ENCODE results near the gene CYP1B1.
"Not testable (repeated sequence)": the region's sequence is repeated elsewhere in the genome, so short reads cannot be mapped to it uniquely, and the experiment has no call there.

The CYP1B1 gene

DNA sequence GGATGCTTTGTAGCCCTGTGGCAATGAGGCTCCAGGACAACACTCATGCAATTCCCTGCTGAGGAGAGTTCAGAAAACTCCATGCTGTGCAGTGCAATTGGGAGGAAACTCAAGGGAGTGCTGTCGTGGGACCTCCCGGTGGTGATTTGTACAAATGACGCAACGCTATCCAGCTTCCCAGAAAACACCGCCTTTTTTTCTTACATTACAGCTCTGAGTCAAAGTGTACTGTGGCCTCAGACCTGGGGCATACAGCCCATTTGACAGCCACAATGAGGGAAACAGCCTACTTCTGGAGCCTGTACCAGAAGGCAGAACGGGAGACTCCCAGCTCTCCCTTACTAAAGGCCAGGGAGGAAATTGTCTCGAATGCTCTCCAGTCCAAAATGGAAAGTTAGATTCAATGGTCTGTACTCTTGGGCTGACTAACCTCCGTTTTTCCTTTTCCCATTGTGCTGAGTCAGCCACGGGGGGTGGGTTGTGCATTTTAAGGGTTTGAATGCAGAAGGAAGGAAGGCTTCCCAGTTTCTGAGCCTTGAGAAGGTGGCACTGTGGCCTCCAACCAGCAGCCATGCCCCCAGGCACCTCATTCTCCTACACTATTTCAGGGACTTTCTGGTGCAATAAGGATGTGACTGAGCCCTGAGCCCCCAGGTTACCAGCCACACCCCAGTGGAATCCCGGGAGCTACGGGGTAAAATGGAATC lies 16.4 kb upstream of the CYP1B1 start:
- no peaks in the 10 kb centered on the region for H3K9me3 Mint-ChIP-seq
- no peaks in the 10 kb centered on the region for H3K36me3 Mint-ChIP-seq (ENCODE audit: low read depth)
- H3K4me3 Mint-ChIP-seq, result no peak overlapping the region
- H3K27ac Mint-ChIP-seq, result no peak overlapping the region
- peaks cover 14% of the 10 kb centered on the region for H3K4me1 Mint-ChIP-seq (ENCODE audit: low read depth)
- peaks cover 45% of the 10 kb centered on the region for H3K27me3 Mint-ChIP-seq

DNA sequence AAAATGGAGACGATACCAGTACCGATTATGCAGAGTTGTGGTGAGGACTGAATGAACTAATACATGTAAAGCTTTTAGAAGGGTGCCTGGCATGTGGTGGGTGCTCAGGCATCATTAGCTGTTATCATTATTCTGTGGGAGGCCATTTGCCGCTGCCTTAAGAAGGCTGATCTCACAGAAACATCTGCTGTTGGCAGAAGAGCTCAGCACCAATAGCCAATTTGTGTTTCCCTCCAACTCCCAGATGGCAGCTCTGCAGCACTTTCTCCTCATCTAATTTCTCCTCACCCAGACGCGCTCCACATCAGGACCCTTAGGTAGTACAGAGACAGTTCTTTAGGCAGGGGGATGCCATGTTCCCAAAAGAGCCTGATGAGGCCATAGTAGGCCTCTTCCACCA lies 15.8 kb upstream of the CYP1B1 start:
- Mint-ChIP-seq H3K27ac (no peak overlapping the region), H3K4me3 (no peak overlapping the region), H3K27me3 (peaks cover 46% of the 10 kb centered on the region), H3K9me3 (no peaks in the 10 kb centered on the region), H3K4me1 (ENCODE audit: low read depth) (peaks cover 12% of the 10 kb centered on the region), H3K36me3 (ENCODE audit: low read depth) (no peaks in the 10 kb centered on the region)

DNA sequence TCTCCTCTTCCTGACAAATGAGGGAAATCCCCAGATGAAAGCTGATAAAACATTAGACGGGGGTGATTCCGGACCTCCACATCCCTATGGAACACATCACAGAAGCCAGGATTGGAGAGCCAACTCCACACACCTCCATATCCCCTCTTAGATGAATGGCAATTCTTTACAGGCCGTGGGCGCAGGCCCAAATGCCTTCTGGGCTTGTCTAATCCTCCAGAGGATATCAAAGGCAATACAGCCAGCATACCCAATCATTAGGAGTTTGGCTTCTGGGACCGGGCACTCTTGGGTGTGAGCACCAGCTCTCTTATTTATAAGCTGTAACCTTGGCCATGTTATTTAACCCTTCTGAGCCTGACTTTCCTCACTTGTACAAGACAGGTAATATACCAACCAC lies 15.0 kb upstream of the CYP1B1 start:
- peaks cover 45% of the 10 kb centered on the region for H3K27me3 Mint-ChIP-seq
- H3K36me3 Mint-ChIP-seq (ENCODE audit: low read depth), result no peaks in the 10 kb centered on the region
- peaks cover 4% of the 10 kb centered on the region for H3K4me1 Mint-ChIP-seq (ENCODE audit: low read depth)

DNA sequence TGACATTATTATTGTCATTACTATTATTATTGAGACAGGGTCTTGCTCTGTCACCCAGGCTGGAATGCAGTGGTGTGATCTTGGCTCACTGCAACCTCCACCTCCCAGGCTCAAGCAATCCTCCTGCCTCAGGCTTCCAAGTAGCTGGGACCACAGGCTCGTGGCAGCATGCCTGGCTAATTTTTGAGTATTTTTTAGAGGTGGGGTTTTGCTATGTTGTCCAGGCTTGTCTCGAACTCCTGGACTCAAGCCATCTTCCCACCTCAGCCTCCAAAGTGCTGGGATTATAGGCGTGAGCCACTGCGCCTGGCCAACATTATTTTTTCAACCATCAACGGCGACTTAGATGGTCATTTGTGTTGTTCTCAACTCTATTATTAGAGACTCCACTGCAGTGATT lies 14.3 kb upstream of the CYP1B1 start:
- H3K9me3 Mint-ChIP-seq; H3K4me1 Mint-ChIP-seq (ENCODE audit: low read depth); H3K36me3 Mint-ChIP-seq (ENCODE audit: low read depth); H3K4me3 Mint-ChIP-seq; H3K27ac Mint-ChIP-seq: not testable (repeated sequence)
- H3K27me3 Mint-ChIP-seq, result peaks cover 47% of the 10 kb centered on the region

More for the DNA sequence above, 15.0 kb upstream of the CYP1B1 start:
- Mint-ChIP-seq H3K4me3 (no peak overlapping the region), H3K27ac (no peak overlapping the region), H3K9me3 (no peaks in the 10 kb centered on the region)

DNA sequence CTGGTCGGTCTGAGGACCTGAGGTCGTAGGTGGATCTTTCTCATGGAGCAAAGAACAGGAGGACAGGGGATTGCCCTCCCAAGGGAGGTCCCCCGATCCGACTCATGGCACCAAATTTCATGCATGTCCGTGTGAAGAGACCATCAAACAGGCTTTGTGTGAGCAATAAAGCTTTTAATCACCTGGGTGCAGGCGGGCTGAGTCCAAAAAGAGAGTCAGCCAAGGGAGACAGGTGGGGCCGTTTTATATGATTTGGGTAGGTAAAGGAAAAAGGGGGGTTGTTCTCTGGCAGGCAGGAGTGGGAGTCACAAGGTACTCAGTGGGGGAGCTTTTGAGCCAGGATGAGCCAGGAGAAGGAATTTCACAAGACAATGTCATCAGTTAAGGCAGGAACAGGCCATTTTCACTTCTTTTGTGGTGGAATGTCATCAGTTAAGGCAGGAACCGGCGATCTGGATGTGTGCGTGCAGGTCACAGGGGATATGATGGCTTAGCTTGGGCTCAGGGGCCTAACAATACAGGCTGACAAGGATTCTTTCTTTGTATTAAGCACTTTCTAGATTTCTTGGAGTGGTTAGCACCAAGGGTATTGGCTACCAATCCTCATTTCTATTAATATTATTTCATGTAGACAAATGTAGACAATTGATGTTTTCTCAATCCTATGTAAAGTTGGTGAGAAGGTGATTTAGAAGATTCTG lies 10.2 kb upstream of the CYP1B1 start:
- not testable (repeated sequence) for H3K36me3 Mint-ChIP-seq (ENCODE audit: low read depth); H3K4me1 Mint-ChIP-seq (ENCODE audit: low read depth); H3K27ac Mint-ChIP-seq; H3K4me3 Mint-ChIP-seq; H3K9me3 Mint-ChIP-seq
- peaks cover 54% of the 10 kb centered on the region for H3K27me3 Mint-ChIP-seq

DNA sequence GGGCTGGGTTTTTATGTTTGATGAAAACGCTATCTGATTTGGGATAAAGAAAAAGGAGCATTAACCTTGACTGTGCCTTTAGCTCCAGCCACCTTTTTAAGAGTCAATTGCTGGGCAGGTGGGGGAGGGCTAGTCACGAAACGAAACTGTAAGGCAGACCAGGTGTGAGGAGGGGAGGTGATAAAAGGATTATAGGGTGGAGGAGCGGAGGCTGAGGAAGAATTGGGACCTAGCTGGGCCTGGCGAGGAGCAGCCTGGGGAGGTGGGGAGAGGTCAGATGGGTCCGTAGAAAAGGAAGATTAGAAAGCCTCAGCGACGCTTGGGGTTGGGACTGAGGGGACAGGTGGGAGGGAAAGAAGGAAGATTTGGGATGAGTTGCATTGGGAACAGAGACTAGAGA lies 8.6 kb upstream of the CYP1B1 start:
- not testable (repeated sequence) for H3K4me3 Mint-ChIP-seq; H3K4me1 Mint-ChIP-seq (ENCODE audit: low read depth); H3K36me3 Mint-ChIP-seq (ENCODE audit: low read depth); H3K9me3 Mint-ChIP-seq; H3K27ac Mint-ChIP-seq
- peaks cover 60% of the 10 kb centered on the region for H3K27me3 Mint-ChIP-seq

DNA sequence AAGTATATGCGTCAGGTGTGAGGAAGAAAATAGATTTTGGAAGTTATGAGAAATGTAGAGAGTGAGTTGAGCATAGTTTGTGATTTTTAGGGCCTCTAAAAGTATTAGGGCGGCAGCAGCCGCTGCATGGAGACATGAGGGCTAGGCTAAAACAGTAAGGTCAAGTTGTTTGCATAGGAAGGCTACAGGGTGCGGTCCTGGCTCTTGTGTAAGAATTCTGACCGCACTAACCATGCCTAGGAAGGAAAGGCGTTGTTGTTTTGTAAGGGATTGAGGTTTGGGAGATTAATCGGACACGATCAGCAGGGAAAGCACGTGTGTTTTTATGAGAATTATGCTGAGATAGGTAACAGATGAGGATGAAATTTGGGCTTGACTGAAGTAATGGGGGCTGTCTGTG lies 6.8 kb upstream of the CYP1B1 start:
- H3K4me1 Mint-ChIP-seq (ENCODE audit: low read depth); H3K9me3 Mint-ChIP-seq; H3K4me3 Mint-ChIP-seq; H3K36me3 Mint-ChIP-seq (ENCODE audit: low read depth); H3K27ac Mint-ChIP-seq: not testable (repeated sequence)
- H3K27me3 Mint-ChIP-seq, result peaks cover 64% of the 10 kb centered on the region

DNA sequence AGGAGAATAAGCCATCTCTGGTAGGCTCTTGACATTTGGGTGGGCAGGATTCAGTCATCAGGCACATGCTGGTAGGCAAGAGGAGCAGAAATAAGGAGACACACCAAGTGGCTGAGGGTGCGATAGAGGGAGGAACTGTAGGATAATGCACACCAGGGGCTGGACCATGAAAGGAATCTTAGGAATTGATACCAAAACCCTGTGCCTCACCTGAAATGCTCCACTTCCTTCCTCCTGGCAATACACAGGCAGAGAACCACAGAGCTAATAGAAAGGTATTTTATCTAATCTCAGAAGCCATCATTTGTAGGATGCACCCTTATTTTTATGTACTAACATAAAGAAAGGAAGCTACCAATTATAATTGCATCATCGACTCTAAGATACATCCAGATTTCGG lies 4.4 kb upstream of the CYP1B1 start:
- no peaks in the 10 kb centered on the region for H3K9me3 Mint-ChIP-seq
- peaks cover 3% of the 10 kb centered on the region for H3K36me3 Mint-ChIP-seq (ENCODE audit: low read depth)
- H3K27ac Mint-ChIP-seq, result no peak overlapping the region
- H3K27me3 Mint-ChIP-seq, result peaks cover 53% of the 10 kb centered on the region
- no peak overlapping the region for H3K4me3 Mint-ChIP-seq
- H3K4me1 Mint-ChIP-seq (ENCODE audit: low read depth), result peaks cover 18% of the 10 kb centered on the region

DNA sequence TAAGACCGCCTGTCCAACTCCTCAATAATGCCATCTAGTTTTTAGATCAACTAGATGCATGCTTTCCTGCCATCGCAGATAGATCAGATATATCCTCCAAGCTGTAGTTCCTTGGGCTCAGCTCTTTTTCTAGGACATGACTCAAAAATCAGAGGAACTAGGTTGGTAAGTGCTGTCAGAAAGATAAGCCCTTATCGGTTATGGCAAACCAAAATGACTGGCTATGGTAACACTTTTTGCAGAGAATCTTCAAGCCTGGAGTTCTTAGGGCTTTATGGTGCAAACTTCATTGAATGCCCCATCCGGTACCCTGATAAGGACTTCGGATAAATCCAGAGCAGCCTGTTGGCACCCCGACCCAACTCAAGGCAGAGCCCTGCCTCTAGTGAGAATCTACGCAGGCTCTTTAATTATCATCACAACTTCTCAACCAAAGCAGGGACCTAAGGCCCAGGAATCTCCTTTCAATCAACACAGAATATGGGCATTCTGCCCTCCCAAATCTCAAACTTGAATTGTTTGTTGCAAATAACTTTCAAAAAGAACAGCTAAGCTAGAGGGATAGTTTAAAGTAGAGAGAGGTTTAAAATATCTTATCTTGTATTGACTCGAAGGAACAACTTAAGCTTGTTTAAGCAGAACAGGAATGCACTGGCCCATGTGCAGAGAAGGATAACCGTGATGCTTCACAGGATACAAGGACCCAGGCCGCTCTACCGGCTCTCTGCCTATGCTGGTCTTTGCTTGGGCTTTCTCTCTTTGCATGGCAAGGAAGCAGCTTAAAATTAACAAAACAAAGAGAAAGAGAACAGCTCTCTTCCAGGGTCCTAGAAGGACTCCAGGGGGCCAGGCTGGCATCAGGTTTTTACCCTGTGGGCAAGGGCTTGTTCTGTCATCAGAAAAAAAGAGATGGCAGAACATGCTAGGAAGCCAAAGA lies 3.4 kb upstream of the CYP1B1 start:
- Mint-ChIP-seq H3K9me3 (no peaks in the 10 kb centered on the region), H3K4me3 (no peak overlapping the region), H3K4me1 (ENCODE audit: low read depth) (peaks cover 22% of the 10 kb centered on the region), H3K27me3 (peaks cover 49% of the 10 kb centered on the region), H3K27ac (no peak overlapping the region), H3K36me3 (ENCODE audit: low read depth) (peaks cover 3% of the 10 kb centered on the region)

DNA sequence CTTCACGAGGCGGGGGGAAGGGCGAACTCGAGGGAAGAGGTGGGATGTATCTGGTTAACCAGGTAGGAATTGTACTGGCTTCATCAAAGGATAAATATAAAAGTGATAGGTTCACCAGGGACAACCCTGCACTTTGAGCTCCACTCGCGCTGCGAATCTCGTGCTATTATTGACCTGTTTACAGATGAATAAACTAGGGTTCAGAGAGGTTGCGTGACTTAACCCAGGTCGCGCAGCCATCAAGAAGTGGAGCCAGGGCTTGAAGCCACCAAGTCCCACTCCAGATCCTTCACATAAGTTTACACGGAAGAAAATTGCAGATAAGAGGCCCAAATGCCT lies 1.4 kb upstream of the CYP1B1 start:
- peak overlapping the region; percentile 71 for H3K4me3 Mint-ChIP-seq
- peaks cover 3% of the 10 kb centered on the region for H3K36me3 Mint-ChIP-seq (ENCODE audit: low read depth)
- H3K4me1 Mint-ChIP-seq (ENCODE audit: low read depth), result peaks cover 31% of the 10 kb centered on the region
- H3K27me3 Mint-ChIP-seq, result peaks cover 57% of the 10 kb centered on the region
- H3K27ac Mint-ChIP-seq, result peak overlapping the region; percentile 88
- no peaks in the 10 kb centered on the region for H3K9me3 Mint-ChIP-seq

DNA sequence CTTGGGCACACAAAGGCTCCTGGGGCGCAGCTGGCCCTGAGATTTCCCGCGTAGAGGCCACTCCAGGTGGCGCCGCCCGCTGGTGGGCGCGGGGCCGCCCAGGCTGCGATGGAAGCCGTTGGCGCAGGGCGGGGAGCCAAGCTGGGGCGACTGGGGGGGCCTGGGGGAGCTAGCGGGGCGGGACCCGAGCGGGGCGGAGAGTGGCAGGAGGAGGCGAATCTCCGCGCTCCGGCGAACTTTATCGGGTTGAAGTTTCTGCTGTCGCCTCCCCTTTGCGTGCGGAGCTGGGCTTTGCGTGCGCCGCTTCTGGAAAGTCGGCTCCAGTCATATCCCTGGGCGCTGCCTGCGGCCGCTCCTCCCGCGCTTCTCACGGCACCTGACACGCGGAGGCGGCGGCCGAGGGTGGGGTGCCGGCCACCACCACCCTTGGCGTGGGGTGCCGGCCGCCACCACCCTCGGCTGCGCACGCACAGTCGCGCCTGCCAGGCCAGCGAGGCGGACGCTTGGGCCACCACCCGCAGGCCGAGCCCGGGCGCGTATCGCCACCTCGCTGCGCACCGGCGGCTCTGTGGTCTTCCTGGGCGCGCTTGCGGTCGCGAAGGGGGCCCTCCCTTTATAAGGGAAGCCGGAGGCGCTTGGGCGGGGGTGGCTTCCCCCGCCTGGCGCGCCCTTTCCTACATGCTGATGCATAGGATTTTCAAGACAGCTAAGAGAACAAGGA lies 919 bp upstream of the CYP1B1 start:
- H3K27me3 Mint-ChIP-seq, result peaks cover 59% of the 10 kb centered on the region
- peak overlapping the region; percentile 88 for H3K27ac Mint-ChIP-seq
- H3K9me3 Mint-ChIP-seq, result no peaks in the 10 kb centered on the region
- peaks cover 31% of the 10 kb centered on the region for H3K4me1 Mint-ChIP-seq (ENCODE audit: low read depth)
- peak overlapping the region; percentile 80 for H3K4me3 Mint-ChIP-seq
- peaks cover 3% of the 10 kb centered on the region for H3K36me3 Mint-ChIP-seq (ENCODE audit: low read depth)

DNA sequence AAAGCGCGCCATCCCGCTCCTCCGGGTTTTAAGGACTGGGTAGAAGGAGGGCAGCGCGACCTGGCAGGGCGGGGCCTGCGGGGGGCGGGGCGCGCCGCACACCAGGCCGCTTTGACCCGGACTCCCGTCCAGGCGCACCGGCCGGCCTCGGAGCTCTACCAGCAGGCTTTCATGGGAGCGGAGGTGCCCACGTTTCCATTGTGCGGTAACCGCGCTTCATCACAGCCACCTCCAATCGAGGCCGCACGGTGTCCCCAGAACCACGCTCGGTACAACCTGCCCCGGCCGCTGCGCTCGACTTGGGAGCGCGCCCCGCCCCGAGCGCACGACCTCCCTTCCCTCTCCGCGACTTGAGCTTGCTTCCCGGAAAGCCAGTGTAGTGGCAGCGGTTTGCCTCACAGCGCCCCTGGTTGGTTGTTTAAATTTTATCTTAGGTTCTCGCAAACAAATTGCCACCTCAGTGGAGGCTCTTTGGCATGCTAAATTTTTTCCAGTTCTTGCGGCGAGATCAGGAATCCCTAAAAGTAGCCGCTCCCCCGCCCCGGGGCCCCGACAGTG lies 280 bp upstream of the CYP1B1 start:
- Mint-ChIP-seq H3K36me3 (ENCODE audit: low read depth) (peaks cover 3% of the 10 kb centered on the region), H3K27me3 (peaks cover 64% of the 10 kb centered on the region), H3K9me3 (no peaks in the 10 kb centered on the region), H3K4me1 (ENCODE audit: low read depth) (peaks cover 31% of the 10 kb centered on the region), H3K27ac (peak overlapping the region; percentile 84), H3K4me3 (peak overlapping the region; percentile 80)

DNA sequence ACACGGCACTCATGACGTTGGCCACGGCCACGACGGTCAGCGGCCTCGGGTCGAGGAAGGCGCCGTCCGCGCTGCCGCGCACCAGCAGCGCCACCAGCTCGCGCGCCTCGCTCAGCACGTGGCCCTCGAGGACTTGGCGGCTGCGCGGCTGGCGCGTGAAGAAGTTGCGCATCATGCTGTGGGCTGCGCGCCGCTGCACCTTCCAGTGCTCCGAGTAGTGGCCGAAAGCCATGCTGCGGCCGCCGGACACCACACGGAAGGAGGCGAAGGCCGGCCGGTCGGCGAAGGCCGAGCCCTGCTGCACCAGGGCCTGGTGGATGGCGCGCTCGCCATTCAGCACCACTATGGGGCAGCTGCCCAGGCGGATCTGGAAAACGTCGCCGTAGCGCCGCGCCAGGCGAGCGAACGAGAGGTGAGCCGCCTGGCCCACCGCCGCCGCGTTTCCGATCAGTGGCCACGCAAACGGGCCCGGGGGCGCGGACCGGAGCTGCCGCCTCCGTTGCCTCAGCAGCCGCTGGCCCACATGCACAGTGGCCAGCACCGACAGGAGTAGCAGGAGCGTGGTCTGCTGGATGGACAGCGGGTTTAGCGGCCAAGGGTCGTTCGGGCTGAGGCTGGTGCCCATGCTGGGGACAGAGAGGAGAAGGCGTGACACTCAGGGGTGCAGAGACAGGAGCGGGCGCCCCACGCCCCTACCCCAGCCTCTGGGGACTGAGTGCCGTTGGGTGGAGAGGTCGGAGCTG lies 1.0 kb downstream of the CYP1B1 start:
- Mint-ChIP-seq H3K27me3 (peaks cover 66% of the 10 kb centered on the region), H3K27ac (no peak overlapping the region), H3K4me3 (peak overlapping the region; percentile 53), H3K9me3 (no peaks in the 10 kb centered on the region), H3K36me3 (ENCODE audit: low read depth) (peaks cover 3% of the 10 kb centered on the region), H3K4me1 (ENCODE audit: low read depth) (peaks cover 31% of the 10 kb centered on the region)
